ENCODE data around the gene ARHGAP26. TPM values are rescaled to one million over a fixed set of nuclear protein-coding genes. Genes with fewer than 3 reads are reported as not detected.

ARHGAP26 gene
- total RNA-seq, 1 experiment from 2014 or later = 65.5 TPM

GRCh38 chr5:143131972-143132371 is 361.8 kb downstream of the ARHGAP26 start:
- ChIA-PET CTCF (no interaction called here), POLR2A (no interaction called here)
- Histone ChIP-seq H3K4me1 (ENCODE audit: control insufficient read depth, insufficient read depth, low read length) (no peaks in the 10 kb centered on the region), H3K36me3 (ENCODE audit: control insufficient read depth, insufficient read depth, low read length) (peaks cover 3% of the 10 kb centered on the region; the same call in 1 of the 2 replicates), H3K4me3 (ENCODE audit: low read depth in 2 of 2, low read length in 2 of 2) (no peak overlapping the region), H3K9me3 (ENCODE audit: control insufficient read depth, insufficient read depth, low read depth, low read length) (no peaks in the 10 kb centered on the region), H3K27me3 (ENCODE audit: control insufficient read depth, insufficient read depth, low read length) (no peaks in the 10 kb centered on the region), H3K27ac (ENCODE audit: low read length) (no peak overlapping the region)
- ATAC-seq (no peak), DNase-seq (ENCODE audit: low read depth, low spot score) (no peak)
- BruUV-seq (replicated peaks) = no TSS peak
- intact Hi-C loops (cut with micrococcal nuclease; ENCODE audit: unreplicated experiment) (no loop called here), in situ Hi-C loops (cut with HindIII; ENCODE audit: low pct_unique_long_range_greater_than_20kb, low sequenced_read_pairs) (no loop called here)
- TF ChIP-seq CTCF (IDR thresholded peaks at IDR 0.05) = no peak
- no peak for TF ChIP-seq SIN3A (IDR thresholded peaks at IDR 0.05; ENCODE audit: borderline replicate concordance, insufficient read depth, low read depth, low read length)
- TF ChIP-seq REST (IDR thresholded peaks at IDR 0.05; ENCODE audit: insufficient read depth in 1 of 2, low read depth in 2 of 2, low read length in 1 of 2) = no peak
- no peak for TF ChIP-seq TCF7L2 (IDR thresholded peaks at IDR 0.05; ENCODE audit: low read depth, low read length)
- no peak for TF ChIP-seq POLR2AphosphoS5 (IDR thresholded peaks at IDR 0.05; ENCODE audit: low read depth, low read length)

- Histone ChIP-seq H3K4me1 (ENCODE audit: control insufficient read depth, insufficient read depth, low read length) (no peaks in the 10 kb centered on the region), H3K27me3 (ENCODE audit: control insufficient read depth, insufficient read depth, low read length) (no peaks in the 10 kb centered on the region), H3K27ac (ENCODE audit: low read length) (no peak overlapping the region), H3K9me3 (ENCODE audit: control insufficient read depth, insufficient read depth, low read depth, low read length) (no peaks in the 10 kb centered on the region), H3K4me3 (ENCODE audit: low read depth in 2 of 2, low read length in 2 of 2) (no peak overlapping the region), H3K36me3 (ENCODE audit: control insufficient read depth, insufficient read depth, low read length) (peaks cover 3% of the 10 kb centered on the region; the same call in 1 of the 2 replicates)
- in situ Hi-C loops (cut with HindIII; ENCODE audit: low pct_unique_long_range_greater_than_20kb, low sequenced_read_pairs) = no loop called here
- TF ChIP-seq REST (IDR thresholded peaks at IDR 0.05; ENCODE audit: insufficient read depth in 1 of 2, low read depth in 2 of 2, low read length in 1 of 2) (no peak), SIN3A (IDR thresholded peaks at IDR 0.05; ENCODE audit: borderline replicate concordance, insufficient read depth, low read depth, low read length) (no peak), POLR2AphosphoS5 (IDR thresholded peaks at IDR 0.05; ENCODE audit: low read depth, low read length) (no peak), TCF7L2 (IDR thresholded peaks at IDR 0.05; ENCODE audit: low read depth, low read length) (no peak)
- intact Hi-C loops (cut with micrococcal nuclease; ENCODE audit: unreplicated experiment) = no loop called here
- DNase-seq (ENCODE audit: low read depth, low spot score) = no peak
- CTCF ChIA-PET = no interaction called here
- ATAC-seq = no peak
- BruUV-seq (replicated peaks) = no TSS peak
- POLR2A ChIA-PET = interaction anchor here (0.6 kb wide), 1 partner anchor 22 kb away, joined by 4 read pairs; no protein-coding TSS in a partner anchor
Measured at GRCh38 chr5:143132739-143133138, 362.6 kb downstream of the ARHGAP26 start.
